K562 (cell line): Measurements from ENCODE around the gene SF3B1. TPM values are rescaled to one million over a fixed set of nuclear protein-coding genes. Genes with fewer than 3 reads are reported as not detected.

Experiments used
- DACH1 ChIP-seq: fragments of 450-650 bp; IDR thresholded peaks from 2 replicates; pipeline ENCODE4 v1.6.1; 2018; ENCODE audit not compliant: partially characterized antibody
- PBX2 ChIP-seq, 2 experiments: IDR thresholded peaks in 1 of 2; conservative IDR thresholded peaks in 1 of 2; 2 replicates each; pipeline ENCODE4 v1.6.1; 2016; ENCODE audit warnings: low read depth in 2 of 2, mild to moderate bottlenecking in 1 of 2, missing compliant biosample characterization in 1 of 2, missing genetic modification characterization in 1 of 2, moderate library complexity in 1 of 2
- POLR2A ChIP-seq: fragments of 450-650 bp; conservative IDR thresholded peaks from 2 replicates; pipeline ENCODE4 v1.6.1; 2016
- POLR2B ChIP-seq: fragments of 450-650 bp; IDR thresholded peaks from 2 replicates; pipeline ENCODE4 v1.6.1; 2018; ENCODE audit warnings: low read depth; ENCODE audit not compliant: partially characterized antibody
- PPARD ChIP-seq: fragments of 250-450 bp; sonication (Bioruptor Pico); IDR thresholded peaks from 2 replicates; pipeline ENCODE4 v1.8.0; 2022; ENCODE audit warnings: inconsistent platforms, mild to moderate bottlenecking, moderate library complexity
- SOX6 ChIP-seq: fragments of 450-650 bp; IDR thresholded peaks from 2 replicates; pipeline ENCODE4 v1.6.1; 2014; ENCODE audit warnings: mild to moderate bottlenecking
- ZNF274 ChIP-seq: IDR thresholded peaks from 2 replicates; pipeline ENCODE4 v1.6.1; 2011; ENCODE audit warnings: low read depth, mild to moderate bottlenecking, low read length, moderate library complexity, borderline replicate concordance
- polyA plus RNA-seq, 8 experiments: library from polyadenylated mRNA; depleted of rRNA in 4 of 8; stranded (reverse) in 5 of 8; unstranded in 3 of 8; fragments of >200 nt; fragmentation: Nextera tagmentation in 2 of 8; fragmentation: Illumina TruSeq in 1 of 8; extraction: Ambion mirVana in 2 of 8; extraction: Trizol in 1 of 8; gene quantifications; 2 replicates each; pipeline versions ENCODE4 v1.2.1 to v1.2.3, GENCODE V29; 2011 to 2014; ENCODE audit warnings: inconsistent platforms in 1 of 8, missing spikeins in 1 of 8
- total RNA-seq, 7 experiments: library from RNA; depleted of rRNA in 6 of 7; stranded (reverse); fragments of >200 nt in 6 of 7; fragmentation: Illumina TruSeq in 2 of 7; extraction: Trizol in 2 of 7; gene quantifications; 2 replicates each; pipeline versions ENCODE4 v1.2.1 to v1.2.3, GENCODE V29; 2011 to 2021; ENCODE audit warnings: low replicate concordance in 1 of 7
- TF ChIP-seq, protein P1 (sequence below): fragments of 450-650 bp; IDR thresholded peaks from 2 replicates; pipeline ENCODE4 v1.6.1; 2016; ENCODE audit warnings: mild to moderate bottlenecking, moderate library complexity
- TF ChIP-seq, protein P2 (sequence below): fragments of 250-450 bp; sonication (Bioruptor Pico); IDR thresholded peaks from 2 replicates; pipeline ENCODE4 v1.8.0; 2022; ENCODE audit warnings: inconsistent platforms
- TF ChIP-seq, protein P3 (sequence below): fragments of 450-650 bp; IDR thresholded peaks from 2 replicates; pipeline ENCODE4 v1.6.1; 2016; ENCODE audit warnings: low read depth, mild to moderate bottlenecking, moderate library complexity

Gene SF3B1
- total and polyA plus RNA-seq, 9 of the 15 experiments (the other 6 are each of a cell fraction or from before 2014, with no cell fraction given), result 96.2 to 377 (median 177) TPM

- TF ChIP-seq, protein P1, sequence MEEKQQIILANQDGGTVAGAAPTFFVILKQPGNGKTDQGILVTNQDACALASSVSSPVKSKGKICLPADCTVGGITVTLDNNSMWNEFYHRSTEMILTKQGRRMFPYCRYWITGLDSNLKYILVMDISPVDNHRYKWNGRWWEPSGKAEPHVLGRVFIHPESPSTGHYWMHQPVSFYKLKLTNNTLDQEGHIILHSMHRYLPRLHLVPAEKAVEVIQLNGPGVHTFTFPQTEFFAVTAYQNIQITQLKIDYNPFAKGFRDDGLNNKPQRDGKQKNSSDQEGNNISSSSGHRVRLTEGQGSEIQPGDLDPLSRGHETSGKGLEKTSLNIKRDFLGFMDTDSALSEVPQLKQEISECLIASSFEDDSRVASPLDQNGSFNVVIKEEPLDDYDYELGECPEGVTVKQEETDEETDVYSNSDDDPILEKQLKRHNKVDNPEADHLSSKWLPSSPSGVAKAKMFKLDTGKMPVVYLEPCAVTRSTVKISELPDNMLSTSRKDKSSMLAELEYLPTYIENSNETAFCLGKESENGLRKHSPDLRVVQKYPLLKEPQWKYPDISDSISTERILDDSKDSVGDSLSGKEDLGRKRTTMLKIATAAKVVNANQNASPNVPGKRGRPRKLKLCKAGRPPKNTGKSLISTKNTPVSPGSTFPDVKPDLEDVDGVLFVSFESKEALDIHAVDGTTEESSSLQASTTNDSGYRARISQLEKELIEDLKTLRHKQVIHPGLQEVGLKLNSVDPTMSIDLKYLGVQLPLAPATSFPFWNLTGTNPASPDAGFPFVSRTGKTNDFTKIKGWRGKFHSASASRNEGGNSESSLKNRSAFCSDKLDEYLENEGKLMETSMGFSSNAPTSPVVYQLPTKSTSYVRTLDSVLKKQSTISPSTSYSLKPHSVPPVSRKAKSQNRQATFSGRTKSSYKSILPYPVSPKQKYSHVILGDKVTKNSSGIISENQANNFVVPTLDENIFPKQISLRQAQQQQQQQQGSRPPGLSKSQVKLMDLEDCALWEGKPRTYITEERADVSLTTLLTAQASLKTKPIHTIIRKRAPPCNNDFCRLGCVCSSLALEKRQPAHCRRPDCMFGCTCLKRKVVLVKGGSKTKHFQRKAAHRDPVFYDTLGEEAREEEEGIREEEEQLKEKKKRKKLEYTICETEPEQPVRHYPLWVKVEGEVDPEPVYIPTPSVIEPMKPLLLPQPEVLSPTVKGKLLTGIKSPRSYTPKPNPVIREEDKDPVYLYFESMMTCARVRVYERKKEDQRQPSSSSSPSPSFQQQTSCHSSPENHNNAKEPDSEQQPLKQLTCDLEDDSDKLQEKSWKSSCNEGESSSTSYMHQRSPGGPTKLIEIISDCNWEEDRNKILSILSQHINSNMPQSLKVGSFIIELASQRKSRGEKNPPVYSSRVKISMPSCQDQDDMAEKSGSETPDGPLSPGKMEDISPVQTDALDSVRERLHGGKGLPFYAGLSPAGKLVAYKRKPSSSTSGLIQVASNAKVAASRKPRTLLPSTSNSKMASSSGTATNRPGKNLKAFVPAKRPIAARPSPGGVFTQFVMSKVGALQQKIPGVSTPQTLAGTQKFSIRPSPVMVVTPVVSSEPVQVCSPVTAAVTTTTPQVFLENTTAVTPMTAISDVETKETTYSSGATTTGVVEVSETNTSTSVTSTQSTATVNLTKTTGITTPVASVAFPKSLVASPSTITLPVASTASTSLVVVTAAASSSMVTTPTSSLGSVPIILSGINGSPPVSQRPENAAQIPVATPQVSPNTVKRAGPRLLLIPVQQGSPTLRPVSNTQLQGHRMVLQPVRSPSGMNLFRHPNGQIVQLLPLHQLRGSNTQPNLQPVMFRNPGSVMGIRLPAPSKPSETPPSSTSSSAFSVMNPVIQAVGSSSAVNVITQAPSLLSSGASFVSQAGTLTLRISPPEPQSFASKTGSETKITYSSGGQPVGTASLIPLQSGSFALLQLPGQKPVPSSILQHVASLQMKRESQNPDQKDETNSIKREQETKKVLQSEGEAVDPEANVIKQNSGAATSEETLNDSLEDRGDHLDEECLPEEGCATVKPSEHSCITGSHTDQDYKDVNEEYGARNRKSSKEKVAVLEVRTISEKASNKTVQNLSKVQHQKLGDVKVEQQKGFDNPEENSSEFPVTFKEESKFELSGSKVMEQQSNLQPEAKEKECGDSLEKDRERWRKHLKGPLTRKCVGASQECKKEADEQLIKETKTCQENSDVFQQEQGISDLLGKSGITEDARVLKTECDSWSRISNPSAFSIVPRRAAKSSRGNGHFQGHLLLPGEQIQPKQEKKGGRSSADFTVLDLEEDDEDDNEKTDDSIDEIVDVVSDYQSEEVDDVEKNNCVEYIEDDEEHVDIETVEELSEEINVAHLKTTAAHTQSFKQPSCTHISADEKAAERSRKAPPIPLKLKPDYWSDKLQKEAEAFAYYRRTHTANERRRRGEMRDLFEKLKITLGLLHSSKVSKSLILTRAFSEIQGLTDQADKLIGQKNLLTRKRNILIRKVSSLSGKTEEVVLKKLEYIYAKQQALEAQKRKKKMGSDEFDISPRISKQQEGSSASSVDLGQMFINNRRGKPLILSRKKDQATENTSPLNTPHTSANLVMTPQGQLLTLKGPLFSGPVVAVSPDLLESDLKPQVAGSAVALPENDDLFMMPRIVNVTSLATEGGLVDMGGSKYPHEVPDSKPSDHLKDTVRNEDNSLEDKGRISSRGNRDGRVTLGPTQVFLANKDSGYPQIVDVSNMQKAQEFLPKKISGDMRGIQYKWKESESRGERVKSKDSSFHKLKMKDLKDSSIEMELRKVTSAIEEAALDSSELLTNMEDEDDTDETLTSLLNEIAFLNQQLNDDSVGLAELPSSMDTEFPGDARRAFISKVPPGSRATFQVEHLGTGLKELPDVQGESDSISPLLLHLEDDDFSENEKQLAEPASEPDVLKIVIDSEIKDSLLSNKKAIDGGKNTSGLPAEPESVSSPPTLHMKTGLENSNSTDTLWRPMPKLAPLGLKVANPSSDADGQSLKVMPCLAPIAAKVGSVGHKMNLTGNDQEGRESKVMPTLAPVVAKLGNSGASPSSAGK, result 0 out of 2 replicates have a peak, but pooled peaks have one; percentile 9
- TF ChIP-seq ZNF274 (no peak), PBX2 (CRISPR knock-in tag; IDR thresholded peaks at IDR 0.05; ENCODE audit: low read depth) (no peak), PBX2 (tag; conservative IDR thresholded peaks at IDR 0.05; ENCODE audit: low read depth) (peak; percentile 27; the same call in 1 of the 2 replicates), DACH1 (peak; percentile 34), POLR2A (0 out of 2 replicates have a peak, but pooled peaks have one; percentile 55), PPARD (CRISPR knock-in tag) (no peak), SOX6 (0 out of 2 replicates have a peak, but pooled peaks have one; percentile 17), POLR2B (peak; percentile 18)
- TF ChIP-seq, protein P2, sequence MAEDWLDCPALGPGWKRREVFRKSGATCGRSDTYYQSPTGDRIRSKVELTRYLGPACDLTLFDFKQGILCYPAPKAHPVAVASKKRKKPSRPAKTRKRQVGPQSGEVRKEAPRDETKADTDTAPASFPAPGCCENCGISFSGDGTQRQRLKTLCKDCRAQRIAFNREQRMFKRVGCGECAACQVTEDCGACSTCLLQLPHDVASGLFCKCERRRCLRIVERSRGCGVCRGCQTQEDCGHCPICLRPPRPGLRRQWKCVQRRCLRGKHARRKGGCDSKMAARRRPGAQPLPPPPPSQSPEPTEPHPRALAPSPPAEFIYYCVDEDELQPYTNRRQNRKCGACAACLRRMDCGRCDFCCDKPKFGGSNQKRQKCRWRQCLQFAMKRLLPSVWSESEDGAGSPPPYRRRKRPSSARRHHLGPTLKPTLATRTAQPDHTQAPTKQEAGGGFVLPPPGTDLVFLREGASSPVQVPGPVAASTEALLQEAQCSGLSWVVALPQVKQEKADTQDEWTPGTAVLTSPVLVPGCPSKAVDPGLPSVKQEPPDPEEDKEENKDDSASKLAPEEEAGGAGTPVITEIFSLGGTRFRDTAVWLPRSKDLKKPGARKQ (CRISPR knock-in tag), result no peak
- TF ChIP-seq, protein P3, sequence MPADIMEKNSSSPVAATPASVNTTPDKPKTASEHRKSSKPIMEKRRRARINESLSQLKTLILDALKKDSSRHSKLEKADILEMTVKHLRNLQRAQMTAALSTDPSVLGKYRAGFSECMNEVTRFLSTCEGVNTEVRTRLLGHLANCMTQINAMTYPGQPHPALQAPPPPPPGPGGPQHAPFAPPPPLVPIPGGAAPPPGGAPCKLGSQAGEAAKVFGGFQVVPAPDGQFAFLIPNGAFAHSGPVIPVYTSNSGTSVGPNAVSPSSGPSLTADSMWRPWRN, result no peak
Measured at GRCh38 chr2:197452754-197453122, 17.9 kb upstream of the SF3B1 start (continued).
